NCI-H446 (cell line): ENCODE data around the gene TLE6.
"Not testable (repeated sequence)": the region's sequence is repeated elsewhere in the genome, so short reads cannot be mapped to it uniquely, and the experiment has no call there.

Experiments used
- DNase-seq, 2 experiments: peaks; one replicate each; lab custom pipeline; 2025; lab: John Stamatoyannopoulos, UW

The TLE6 gene

GRCh38 chr19:3029065-3029923 is 51.9 kb downstream of the TLE6 start, which contains the start of gene TLE2:
Gene TLE2 (minus strand): TSS chr19:3029280. CDS start chr19:3028904, 376 bp downstream.
- peak in 1 of 2 experiments; percentile 34 for DNase-seq

- DNase-seq, result no peak
Measured at GRCh38 chr19:3031607-3031867, 54.2 kb downstream of the TLE6 start.

- no peak for DNase-seq
Measured at GRCh38 chr19:3033595-3034405, 56.4 kb downstream of the TLE6 start.

DNA sequence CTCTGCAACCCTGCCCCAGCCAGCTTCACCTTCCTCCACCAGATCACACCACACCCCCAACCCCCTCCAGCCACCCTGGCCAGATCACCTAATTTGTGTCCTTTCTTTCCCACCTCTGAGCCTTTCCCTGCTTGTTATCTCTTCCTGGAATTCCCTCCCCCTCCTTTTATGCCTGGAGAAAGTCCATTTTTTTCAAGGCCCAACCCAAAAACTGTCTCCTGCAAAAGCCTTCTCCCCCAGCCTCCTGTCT is 57.0 kb downstream of the TLE6 start:
- no peak for DNase-seq

- DNase-seq, result no peak
Measured at GRCh38 chr19:3034656-3035541, 57.5 kb downstream of the TLE6 start.

DNA sequence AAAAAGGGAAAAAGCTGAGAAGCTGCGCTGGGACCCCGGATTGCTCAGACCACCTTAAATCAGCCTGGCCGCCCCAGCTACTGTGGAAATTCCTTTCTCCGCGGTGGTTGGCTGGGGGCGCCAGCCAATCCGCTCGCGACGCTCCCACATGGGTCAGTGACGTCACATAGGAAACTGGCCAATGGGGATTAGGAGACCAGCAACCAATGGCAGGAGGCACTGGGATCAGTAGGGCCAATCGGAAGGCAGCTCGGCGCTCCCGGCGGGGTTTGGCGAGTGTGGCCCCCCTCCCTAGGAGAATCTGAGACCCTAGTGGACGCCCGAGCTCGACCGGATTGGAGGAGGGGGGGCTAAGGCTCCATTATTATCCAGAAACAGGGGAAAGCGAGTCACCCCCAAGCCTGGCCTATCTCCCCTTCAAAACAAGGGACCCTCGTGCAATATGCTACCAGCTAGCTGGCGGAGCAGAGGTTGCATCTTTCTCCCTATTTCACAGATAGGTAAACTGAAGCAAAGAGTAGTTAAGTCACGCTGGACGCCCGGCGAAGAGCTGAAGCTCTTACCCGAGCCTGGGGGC is 58.3 kb downstream of the TLE6 start:
- DNase-seq, result peak; percentile 100

GRCh38 chr19:3036119-3036976 is 59.0 kb downstream of the TLE6 start:
- DNase-seq, result peak; percentile 96 to 99

DNA sequence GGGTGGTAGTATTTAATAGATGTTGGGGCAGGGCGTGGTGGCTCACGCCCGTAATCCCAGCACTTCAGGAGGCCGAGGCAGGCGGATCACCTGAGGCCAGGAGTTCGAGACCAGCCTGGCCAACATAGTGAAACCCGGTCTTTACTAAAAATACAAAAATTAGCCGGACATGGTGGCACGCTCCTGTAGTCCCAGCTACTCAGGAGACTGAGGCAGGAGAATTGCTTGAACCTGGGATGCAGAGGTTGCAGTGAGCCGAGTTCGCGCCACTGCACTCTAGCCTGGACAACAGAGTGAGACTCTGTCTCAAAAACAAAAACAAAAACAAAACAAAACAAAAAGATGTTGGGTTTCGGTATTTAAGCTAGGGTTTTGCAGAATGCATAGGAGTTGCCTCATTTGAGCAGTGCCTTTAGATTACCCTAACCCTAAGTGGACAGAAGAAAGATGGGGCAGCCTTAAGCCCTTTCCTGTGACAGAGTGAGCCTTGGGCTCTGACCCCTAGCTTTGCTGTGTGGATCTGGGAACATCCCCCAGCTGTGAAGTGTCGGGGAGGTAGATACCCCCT is 59.7 kb downstream of the TLE6 start:
- DNase-seq, result not testable (repeated sequence)

- no peak for DNase-seq
Measured at GRCh38 chr19:3038214-3038613, 60.9 kb downstream of the TLE6 start.

DNA sequence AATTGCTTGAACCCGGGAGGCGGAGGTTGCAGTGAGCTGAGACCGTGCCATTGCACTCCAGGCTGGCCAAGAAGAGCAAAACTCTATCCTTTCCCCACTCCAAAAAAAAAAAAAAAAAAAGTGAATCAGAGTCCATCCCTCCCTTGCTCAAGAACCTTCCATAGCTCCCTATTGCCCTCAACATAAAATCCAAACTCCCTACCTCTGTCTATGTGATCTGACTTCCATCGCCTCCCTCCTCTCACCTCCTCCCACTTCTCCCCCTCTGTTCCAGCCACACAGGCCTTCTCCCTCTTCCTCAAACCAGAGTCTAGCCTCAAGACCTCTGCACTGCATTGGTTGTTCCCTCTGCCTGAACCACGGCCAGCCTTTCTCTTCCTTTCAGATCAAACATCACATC is 61.8 kb downstream of the TLE6 start:
- no peak for DNase-seq

- DNase-seq, result no peak
Measured at GRCh38 chr19:3039641-3040077, 62.3 kb downstream of the TLE6 start.

DNA sequence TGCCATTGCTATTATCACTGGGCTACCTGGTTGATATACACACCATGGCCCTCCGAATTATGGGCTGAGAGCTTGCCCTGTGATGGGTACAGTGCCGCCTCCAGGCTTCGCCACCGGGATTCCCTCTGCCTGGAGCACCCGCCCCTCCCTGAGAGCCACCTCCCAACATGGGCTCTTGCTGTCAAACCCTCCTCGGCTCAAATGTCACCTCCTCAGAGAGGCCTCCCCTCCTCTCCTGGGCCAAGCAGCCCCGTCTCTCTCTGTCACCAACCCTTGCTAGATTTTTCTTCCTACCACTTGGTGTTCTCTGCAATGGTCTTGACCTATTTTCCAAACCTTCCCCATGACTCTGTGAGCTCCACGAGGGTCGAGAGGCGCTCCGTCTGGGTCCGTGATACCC is 64.0 kb downstream of the TLE6 start:
- DNase-seq, result no peak

- DNase-seq, result no peak
Measured at GRCh38 chr19:3041761-3042620, 64.6 kb downstream of the TLE6 start.

GRCh38 chr19:3042621-3043267 is 65.4 kb downstream of the TLE6 start:
- DNase-seq, result no peak
